Kidney (tissue), 14 donors: Measurements from ENCODE around the gene ITGB7. TPM values are rescaled to one million over a fixed set of nuclear protein-coding genes. Genes with fewer than 3 reads are reported as not detected.

Source experiments
- DNase-seq, 5 donors: peaks; one replicate each; pipeline ENCODE4 v3.0.0-alpha.2; 2013 to 2020
- FAIRE-seq: peaks from 2 replicates; lab custom pipeline; 2012; peaks lifted over from hg19 to GRCh38; lab: Jason Lieb, UNC
- H3K27ac ChIP-seq, 2 donors: one replicate each; pipeline ENCODE4 v1.7.0; 2013; ENCODE audit warnings: low read depth in 2 of 2, low read length in 2 of 2, inconsistent platforms in 1 of 2
- H3K27me3 ChIP-seq: one replicate; pipeline ENCODE4 v1.7.1; 2013; ENCODE audit warnings: low read length, inconsistent platforms; ENCODE audit not compliant: control insufficient read depth, insufficient read depth
- H3K36me3 ChIP-seq, 3 donors: one replicate each; pipeline versions ENCODE4 v1.7.0 to v1.7.1; 2013; ENCODE audit warnings: low read length in 3 of 3, control low read depth in 1 of 3, inconsistent platforms in 1 of 3; ENCODE audit not compliant: insufficient read depth in 3 of 3, control insufficient read depth in 2 of 3
- H3K4me1 ChIP-seq, 3 donors: one replicate each; pipeline versions ENCODE4 v1.7.0 to v1.7.1; 2013; ENCODE audit warnings: low read length in 3 of 3, inconsistent platforms in 1 of 3, low read depth in 1 of 3; ENCODE audit not compliant: control insufficient read depth in 2 of 3, insufficient read depth in 2 of 3
- H3K4me3 ChIP-seq, 3 donors: one replicate each; pipeline versions ENCODE4 v1.7.0 to v1.8.1; 2013; ENCODE audit warnings: low read length in 3 of 3, control low read depth in 1 of 3, inconsistent platforms in 1 of 3
- H3K9ac ChIP-seq, 3 donors: one replicate each; pipeline versions ENCODE4 v1.7.0 to v1.7.1; 2013; ENCODE audit warnings: low read length in 3 of 3, control low read depth in 1 of 3, inconsistent platforms in 1 of 3
- H3K9me3 ChIP-seq, 3 donors: one replicate each; pipeline versions ENCODE4 v1.7.0 to v1.7.1; 2013; ENCODE audit warnings: low read length in 3 of 3, control low read depth in 1 of 3, inconsistent platforms in 1 of 3; ENCODE audit not compliant: control insufficient read depth in 2 of 3, insufficient read depth in 1 of 3
- intact Hi-C: fragments of 100-400 bp; cut with DNase I; formaldehyde crosslinking; loops from one replicate; pipeline ENCODE4 v1.11.1; 2022
- polyA plus RNA-seq: library from polyadenylated mRNA; stranded (reverse); fragments of 350-450 nt; fragmentation: Illumina TruSeq; extraction: RNeasy Lipid Tissue Mini Kit (QIAGEN cat#74804); gene quantifications from one replicate; pipeline ENCODE4 v1.2.3, GENCODE V29; 2014; ENCODE audit warnings: low read depth, low replicate concordance; ENCODE audit not compliant: insufficient read depth
- total RNA-seq: library from RNA; stranded (reverse); fragmentation: NEBNext Ultra II Directional; extraction: Animal tissue kit (Norgen Biotek cat#: 25700); gene quantifications from one replicate; pipeline ENCODE4 v1.2.1, GENCODE V29; 2021
- TF ChIP-seq, protein P1 (sequence below): IDR thresholded peaks from 3 replicates; pipeline ENCODE4 v1.5.1; 2012; ENCODE audit warnings: mild to moderate bottlenecking, moderate library complexity, borderline replicate concordance; ENCODE audit not compliant: insufficient read depth; ENCODE audit errors: extremely low read depth
- donor health status: control.
- donor health status: control.
- donor health status: control.
- donor health status: control.
- donor health status: control.
- donor health status: DM: yes; HTN: yes; CAD: no.
- donor health status: Normal renal cell carcinoma (clear cell type).

ITGB7 gene
- total and polyA plus RNA-seq, 2 donors from 2014 or later, result 11.0 to 14.5 TPM

DNA sequence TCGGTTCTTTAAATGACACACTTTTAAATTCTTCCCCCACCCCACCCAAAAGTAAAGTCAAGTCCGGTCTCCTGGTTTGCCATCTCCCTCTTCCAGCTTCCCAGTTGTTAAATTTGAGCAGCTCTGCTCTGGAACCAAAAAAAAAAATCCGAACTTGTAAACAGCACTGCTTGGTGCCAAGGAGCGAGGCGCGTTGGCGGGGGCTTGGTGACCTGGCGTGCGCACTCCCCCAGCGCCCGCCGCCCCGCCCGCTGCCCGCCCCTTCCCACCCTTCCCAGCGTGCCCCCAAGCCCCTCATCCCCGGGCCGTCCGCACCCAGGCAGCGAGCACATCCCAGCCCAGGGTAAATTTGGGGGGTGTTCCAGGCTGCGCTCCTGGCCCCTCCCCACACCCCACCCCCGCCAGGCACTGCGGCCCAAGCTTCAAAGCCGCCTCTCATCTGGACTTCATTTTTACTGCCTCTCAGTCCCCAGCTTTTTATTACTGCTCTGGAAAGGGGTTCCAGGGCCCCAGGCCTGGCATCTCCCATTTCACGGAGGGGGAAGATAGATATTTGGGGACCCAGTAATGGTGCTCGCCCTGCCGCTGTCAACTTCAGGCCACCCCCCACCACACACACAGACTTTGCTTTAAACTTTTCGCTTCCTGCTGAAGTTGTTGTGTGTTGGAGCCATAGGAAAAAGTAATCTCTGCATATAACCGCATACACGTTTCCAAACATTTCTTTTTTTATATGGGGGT, 11.7 kb upstream of the ITGB7 start:
- Histone ChIP-seq H3K36me3 (peaks cover 0 to 9% (median 4%) of the 10 kb centered on the region in 3 donors), H3K4me1 (peaks cover 0 to 42% (median 2%) of the 10 kb centered on the region in 3 donors), H3K9ac (peak overlapping the region in 2 of 3 donors; percentile 19 to 77), H3K27ac (peak overlapping the region in 1 of 2 donors; percentile 43), H3K9me3 (no peaks in the 10 kb centered on the region), H3K4me3 (peak overlapping the region; percentile 76 to 88 (median 77)), H3K27me3 (peaks cover 4% of the 10 kb centered on the region)
- DNase-seq (peak in 3 of 5 donors; percentile 51 to 77 (median 55)), FAIRE-seq (no peak)
- TF ChIP-seq, protein P1, sequence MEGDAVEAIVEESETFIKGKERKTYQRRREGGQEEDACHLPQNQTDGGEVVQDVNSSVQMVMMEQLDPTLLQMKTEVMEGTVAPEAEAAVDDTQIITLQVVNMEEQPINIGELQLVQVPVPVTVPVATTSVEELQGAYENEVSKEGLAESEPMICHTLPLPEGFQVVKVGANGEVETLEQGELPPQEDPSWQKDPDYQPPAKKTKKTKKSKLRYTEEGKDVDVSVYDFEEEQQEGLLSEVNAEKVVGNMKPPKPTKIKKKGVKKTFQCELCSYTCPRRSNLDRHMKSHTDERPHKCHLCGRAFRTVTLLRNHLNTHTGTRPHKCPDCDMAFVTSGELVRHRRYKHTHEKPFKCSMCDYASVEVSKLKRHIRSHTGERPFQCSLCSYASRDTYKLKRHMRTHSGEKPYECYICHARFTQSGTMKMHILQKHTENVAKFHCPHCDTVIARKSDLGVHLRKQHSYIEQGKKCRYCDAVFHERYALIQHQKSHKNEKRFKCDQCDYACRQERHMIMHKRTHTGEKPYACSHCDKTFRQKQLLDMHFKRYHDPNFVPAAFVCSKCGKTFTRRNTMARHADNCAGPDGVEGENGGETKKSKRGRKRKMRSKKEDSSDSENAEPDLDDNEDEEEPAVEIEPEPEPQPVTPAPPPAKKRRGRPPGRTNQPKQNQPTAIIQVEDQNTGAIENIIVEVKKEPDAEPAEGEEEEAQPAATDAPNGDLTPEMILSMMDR, result no peak
- intact Hi-C loops, result loop anchor here (10.0 kb wide), 1 partner anchor 66 kb away; no protein-coding TSS in a partner anchor

DNA sequence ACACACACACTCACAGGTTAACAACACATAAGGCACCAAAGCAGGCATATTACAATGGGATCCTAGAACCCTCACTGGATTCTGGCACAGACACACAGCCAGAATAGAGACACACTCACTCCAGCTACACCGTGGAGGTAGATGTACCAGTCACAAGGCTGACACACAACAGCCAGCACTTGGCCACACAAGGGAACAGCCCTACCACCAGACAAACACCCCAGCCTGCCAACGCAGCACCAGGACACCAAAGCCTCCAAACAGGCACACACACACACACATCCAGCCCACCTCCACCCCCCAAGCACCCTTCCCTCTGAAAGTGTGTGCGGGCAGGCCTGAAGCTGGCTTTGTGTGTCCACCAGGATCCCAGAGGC, 10.9 kb upstream of the ITGB7 start:
- TF ChIP-seq, protein P1, result no peak
- Histone ChIP-seq H3K27ac (peak overlapping the region in 1 of 2 donors; percentile 65), H3K27me3 (peaks cover 4% of the 10 kb centered on the region), H3K9ac (peak overlapping the region in 1 of 3 donors; percentile 40), H3K4me1 (peaks cover 0 to 42% (median 0%) of the 10 kb centered on the region in 3 donors), H3K36me3 (peaks cover 0 to 10% (median 6%) of the 10 kb centered on the region in 3 donors), H3K9me3 (no peaks in the 10 kb centered on the region), H3K4me3 (peak overlapping the region in 1 of 3 donors; percentile 77)
- DNase-seq, result peak in 2 of 5 donors; percentile 39
- intact Hi-C loops, result loop anchor here (10.0 kb wide), 1 partner anchor 67 kb away; no protein-coding TSS in a partner anchor
- FAIRE-seq, result no peak

DNA sequence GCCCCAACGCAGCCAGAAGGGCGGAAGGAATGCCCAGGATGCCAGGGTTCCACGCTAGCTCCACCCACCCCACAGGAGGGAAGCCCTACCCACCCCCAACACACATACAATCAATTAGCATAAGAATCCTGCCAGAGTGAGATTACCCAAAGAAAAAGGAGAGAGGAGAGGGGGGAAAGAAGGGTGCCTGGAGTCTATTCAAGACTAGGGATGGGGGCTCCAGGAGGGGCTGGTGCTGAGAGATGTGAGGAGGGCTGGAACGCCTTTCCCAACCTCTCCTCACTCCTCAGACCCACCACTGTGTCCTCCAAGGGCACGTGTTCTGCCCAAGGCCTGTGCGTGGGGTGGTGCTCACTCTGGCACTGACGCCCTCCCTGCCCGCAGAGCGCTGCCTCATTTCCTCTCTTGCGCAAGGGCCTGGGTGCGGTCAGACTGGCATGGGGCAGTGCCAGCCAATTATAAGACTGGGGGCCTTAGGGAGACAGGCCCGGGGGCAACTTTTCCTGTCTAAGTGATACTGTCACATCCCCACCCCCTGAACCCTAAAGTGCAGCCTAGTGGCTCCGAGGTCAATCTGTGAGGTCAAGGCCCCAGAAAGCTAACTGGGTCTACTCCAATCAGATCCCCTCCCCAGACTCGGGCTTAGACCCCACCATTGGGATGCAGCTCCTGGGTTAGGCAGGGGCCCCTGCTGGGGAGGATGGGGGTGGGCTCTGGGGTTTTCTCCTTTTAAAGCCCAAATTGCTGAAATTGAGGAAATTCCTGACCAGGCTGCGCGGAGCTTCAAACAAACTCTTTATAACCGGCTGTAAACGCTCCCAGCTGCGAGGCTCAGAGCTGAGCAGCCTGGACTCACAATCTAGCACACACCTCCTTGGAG, 10.2 kb upstream of the ITGB7 start:
- H3K27me3 ChIP-seq, result peaks cover 4% of the 10 kb centered on the region

More for the DNA sequence above, 10.2 kb upstream of the ITGB7 start:
- Histone ChIP-seq H3K9ac (peak overlapping the region in 1 of 3 donors; percentile 40), H3K36me3 (peaks cover 0 to 10% (median 6%) of the 10 kb centered on the region in 3 donors), H3K4me1 (peaks cover 0 to 35% (median 0%) of the 10 kb centered on the region in 3 donors), H3K9me3 (no peaks in the 10 kb centered on the region), H3K27ac (no peak overlapping the region), H3K4me3 (peak overlapping the region in 1 of 3 donors; percentile 77)
- intact Hi-C loops, result loop anchor here (10.0 kb wide), 1 partner anchor 68 kb away; no protein-coding TSS in a partner anchor
- FAIRE-seq, result no peak
- TF ChIP-seq, protein P1, result no peak
- peak in 3 of 5 donors; percentile 47 to 83 (median 55) for DNase-seq
